DMS53 treated with DMSO at 0.1 percent for 48 hours (cell line): ENCODE data around the gene ERCC1.
A peak's percentile ranks its signal among the peaks of the same experiment; 100 is the strongest.

Source experiments
- DNase-seq: peaks from one replicate; lab custom pipeline; 2025; ENCODE audit not compliant: unreplicated experiment; lab: John Stamatoyannopoulos, UW

The ERCC1 gene

GRCh38 chr19:45423589-45424190 is at the start of gene ERCC1:
Gene ERCC1 (minus strand): TSS chr19:45423917. CDS start chr19:45423374, 543 bp downstream.
- peak; percentile 88 for DNase-seq

DNA sequence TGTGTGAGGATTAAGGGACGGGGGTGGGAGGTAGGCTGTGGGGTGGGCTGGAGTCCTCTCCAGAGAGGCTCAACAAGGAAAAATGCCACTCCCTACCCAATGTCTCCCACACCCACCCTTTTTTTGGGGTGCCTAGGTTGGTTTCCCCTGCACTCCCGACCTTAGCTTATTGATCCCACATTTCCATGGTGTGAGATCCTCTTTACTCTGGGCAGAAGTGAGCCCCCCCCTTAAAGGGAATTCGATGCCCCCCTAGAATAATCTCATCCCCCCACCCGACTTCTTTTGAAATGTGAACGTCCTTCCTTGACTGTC is 49.6 kb upstream of the ERCC1 start:
- no peak for DNase-seq

DNA sequence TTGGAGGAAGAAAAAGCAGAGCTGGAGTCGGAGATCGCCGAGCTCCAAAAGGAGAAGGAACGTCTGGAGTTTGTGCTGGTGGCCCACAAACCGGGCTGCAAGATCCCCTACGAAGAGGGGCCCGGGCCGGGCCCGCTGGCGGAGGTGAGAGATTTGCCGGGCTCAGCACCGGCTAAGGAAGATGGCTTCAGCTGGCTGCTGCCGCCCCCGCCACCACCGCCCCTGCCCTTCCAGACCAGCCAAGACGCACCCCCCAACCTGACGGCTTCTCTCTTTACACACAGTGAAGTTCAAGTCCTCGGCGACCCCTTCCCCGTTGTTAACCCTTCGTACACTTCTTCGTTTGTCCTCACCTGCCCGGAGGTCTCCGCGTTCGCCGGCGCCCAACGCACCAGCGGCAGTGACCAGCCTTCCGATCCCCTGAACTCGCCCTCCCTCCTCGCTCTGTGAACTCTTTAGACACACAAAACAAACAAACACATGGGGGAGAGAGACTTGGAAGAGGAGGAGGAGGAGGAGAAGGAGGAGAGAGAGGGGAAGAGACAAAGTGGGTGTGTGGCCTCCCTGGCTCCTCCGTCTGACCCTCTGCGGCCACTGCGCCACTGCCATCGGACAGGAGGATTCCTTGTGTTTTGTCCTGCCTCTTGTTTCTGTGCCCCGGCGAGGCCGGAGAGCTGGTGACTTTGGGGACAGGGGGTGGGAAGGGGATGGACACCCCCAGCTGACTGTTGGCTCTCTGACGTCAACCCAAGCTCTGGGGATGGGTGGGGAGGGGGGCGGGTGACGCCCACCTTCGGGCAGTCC is 49.0 kb upstream of the ERCC1 start:
- no peak for DNase-seq

GRCh38 chr19:45471931-45472562 is 48.3 kb upstream of the ERCC1 start:
- no peak for DNase-seq

GRCh38 chr19:45471111-45471930 is 47.6 kb upstream of the ERCC1 start:
- DNase-seq = no peak

- DNase-seq = no peak
Observed at GRCh38 chr19:45470762-45471081, 47.0 kb upstream of the ERCC1 start.

GRCh38 chr19:45469945-45470761 is 46.4 kb upstream of the ERCC1 start:
- no peak for DNase-seq

- DNase-seq = peak; percentile 67
Observed at GRCh38 chr19:45469132-45469944, 45.6 kb upstream of the ERCC1 start.

DNA sequence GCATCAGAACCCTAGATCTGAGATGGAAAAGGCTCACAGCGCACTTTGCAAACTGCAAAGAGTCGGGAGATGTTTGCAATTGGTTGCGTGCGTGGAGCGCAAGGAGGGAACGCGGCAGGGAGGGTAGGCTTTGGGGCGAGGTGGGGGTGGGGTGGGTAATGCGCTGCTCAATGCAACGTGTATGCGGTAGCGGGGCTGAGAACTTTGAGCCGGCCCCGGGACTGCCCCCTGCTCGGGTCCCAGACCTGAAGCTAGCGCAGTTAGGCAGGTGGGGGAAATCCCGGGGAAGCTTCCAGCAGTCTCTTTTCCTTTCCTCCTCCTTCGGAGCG is 45.0 kb upstream of the ERCC1 start:
- DNase-seq = no peak

DNA sequence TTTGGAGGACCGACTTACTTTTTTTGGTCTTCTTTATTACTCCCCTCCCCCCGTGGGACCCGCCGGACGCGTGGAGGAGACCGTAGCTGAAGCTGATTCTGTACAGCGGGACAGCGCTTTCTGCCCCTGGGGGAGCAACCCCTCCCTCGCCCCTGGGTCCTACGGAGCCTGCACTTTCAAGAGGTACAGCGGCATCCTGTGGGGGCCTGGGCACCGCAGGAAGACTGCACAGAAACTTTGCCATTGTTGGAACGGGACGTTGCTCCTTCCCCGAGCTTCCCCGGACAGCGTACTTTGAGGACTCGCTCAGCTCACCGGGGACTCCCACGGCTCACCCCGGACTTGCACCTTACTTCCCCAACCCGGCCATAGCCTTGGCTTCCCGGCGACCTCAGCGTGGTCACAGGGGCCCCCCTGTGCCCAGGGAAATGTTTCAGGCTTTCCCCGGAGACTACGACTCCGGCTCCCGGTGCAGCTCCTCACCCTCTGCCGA is 44.5 kb upstream of the ERCC1 start:
- DNase-seq = no peak

DNA sequence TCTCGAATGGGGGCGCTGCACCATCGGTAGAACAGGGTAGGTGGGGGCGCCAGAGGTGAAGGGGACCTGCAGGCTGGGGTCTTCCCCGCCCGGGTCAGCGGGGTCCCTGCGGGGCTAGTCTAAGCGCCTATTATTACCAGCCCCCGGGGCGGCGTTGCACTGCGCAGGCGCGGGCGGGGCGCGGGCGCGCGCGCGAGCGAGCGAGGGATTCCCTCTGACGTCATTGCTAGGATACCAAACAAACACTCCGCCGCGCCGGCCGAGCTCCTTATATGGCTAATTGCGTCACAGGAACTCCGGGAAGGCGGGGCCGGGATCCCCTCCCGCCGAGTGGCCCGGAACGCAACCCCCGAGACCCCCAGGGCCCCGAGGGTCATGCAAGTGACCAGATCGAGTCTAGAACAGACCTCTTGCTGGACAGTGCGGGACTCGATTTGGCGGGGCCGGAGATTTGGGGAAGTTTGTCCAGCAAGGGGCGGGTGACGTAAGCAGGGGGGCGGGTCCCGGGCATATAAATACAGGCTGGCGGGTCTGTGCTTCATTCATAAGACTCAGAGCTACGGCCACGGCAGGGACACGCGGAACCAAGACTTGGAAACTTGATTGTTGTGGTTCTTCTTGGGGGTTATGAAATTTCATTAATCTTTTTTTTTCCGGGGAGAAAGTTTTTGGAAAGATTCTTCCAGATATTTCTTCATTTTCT is 43.9 kb upstream of the ERCC1 start, which contains the start of gene FOSB:
Gene FOSB (plus strand): TSS at position 541 of the 703 bp plus-strand sequence. CDS start 591 bp downstream, outside the sequence.
- DNase-seq = peak; percentile 73

- no peak for DNase-seq
Observed at GRCh38 chr19:45467115-45467455, 43.4 kb upstream of the ERCC1 start.

DNA sequence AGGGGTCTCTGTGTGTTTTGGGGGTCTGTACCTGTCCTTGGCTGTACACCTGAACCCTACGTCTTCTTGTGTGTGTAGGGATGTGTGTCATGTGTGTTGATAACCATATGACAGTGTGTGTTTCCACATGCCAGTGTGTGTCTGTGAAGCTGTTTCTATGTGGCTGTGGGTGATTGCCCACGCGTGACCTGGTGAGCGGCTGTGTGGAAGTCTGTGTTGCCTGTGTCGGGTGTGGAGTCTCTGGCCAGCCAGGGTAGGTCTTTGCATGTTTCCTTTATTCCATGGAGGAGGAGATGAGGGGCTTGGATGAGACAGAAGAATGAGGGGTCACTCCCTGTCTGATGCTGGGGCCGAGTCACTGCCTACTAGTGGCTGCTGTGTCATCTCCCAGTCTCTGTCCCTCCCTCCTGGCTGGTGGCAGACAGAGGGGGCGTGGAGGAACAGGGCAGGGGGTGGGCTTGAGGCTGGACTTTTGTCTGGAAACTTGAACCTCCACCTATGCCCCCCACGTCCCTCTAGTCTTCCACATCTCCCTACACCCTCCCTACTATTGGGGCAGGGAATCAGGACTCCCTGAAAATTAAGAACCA is 41.2 kb upstream of the ERCC1 start:
- no peak for DNase-seq

- no peak for DNase-seq
Observed at GRCh38 chr19:45464274-45464673, 40.6 kb upstream of the ERCC1 start.

GRCh38 chr19:45463241-45463640 is 39.5 kb upstream of the ERCC1 start:
- DNase-seq = no peak

- no peak for DNase-seq
Observed at GRCh38 chr19:45462174-45462573, 38.5 kb upstream of the ERCC1 start.

DNA sequence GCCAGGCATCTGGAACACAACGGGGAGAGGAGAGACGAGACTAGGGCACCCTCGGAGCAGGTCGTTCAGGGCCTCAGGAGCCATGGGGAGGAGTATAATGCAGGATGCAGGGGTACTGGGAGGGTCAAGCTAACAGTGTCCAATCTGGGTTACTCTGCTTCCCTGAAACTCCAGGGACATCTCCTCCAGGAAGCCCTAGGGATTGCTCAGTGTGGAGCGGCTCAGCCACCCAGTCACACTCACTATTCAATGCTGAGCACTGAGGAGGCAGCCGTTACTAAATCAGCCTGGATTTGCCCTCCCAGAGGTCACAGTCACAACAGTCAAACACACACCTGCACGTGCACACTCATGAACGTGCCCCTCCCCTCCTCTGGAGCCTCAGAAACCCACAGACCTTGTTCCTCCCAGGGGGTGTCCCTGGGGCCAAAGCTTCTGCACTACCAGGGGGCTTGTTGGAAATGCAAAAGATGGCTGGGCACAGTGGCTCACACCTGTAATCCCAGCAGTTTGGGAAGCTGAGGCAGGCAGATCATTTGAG is 37.2 kb upstream of the ERCC1 start:
- no peak for DNase-seq

- DNase-seq = no peak
Observed at GRCh38 chr19:45457776-45458175, 34.1 kb upstream of the ERCC1 start.

GRCh38 chr19:45456500-45456815 is 32.7 kb upstream of the ERCC1 start:
- DNase-seq = no peak
